ENCODE measurements around the gene CNGB1.
"Not testable (repeated sequence)": the region's sequence is repeated elsewhere in the genome, so short reads cannot be mapped to it uniquely, and the experiment has no call there.

Gene CNGB1

DNA sequence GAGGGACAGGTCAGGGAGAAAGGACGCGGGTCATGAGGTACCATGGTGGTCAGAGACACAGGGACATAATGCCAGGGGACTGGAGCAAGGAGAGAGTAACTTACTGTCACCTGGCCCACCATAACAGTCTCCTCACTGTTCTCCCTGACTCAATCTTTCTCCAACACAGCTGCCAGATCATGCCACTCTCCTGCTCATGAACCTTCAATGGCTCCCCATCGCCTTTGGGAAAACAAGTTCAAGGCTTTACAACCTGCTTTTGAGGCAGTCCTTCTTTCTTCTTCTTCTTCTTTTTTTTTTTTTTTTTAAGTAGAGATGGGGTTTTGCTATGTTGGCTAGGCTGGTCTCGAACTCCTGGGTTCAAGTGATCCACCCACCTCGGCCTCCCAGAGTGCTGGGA, 22.9 kb downstream of the CNGB1 start:
- Histone ChIP-seq H3K36me3 (ENCODE audit: control insufficient read depth in 5 of 5, insufficient read depth in 5 of 5, low read length in 5 of 5) (no peaks in the 10 kb centered on the region), H3K9me3 (ENCODE audit: control insufficient read depth in 5 of 5, low read length in 5 of 5) (peaks cover 0 to 3% (median 0%) of the 10 kb centered on the region in 5 donors), H3K27me3 (ENCODE audit: control insufficient read depth in 5 of 5, insufficient read depth in 4 of 5, low read length in 5 of 5) (peaks cover 5 to 12% (median 5%) of the 10 kb centered on the region in 5 donors), H3K4me1 (ENCODE audit: control insufficient read depth in 5 of 5, insufficient read depth in 5 of 5, low read length in 5 of 5) (peaks cover 0 to 10% (median 2%) of the 10 kb centered on the region in 5 donors), H3K9ac (ENCODE audit: low read length in 5 of 5) (no peak overlapping the region), H3K4me3 (ENCODE audit: low read depth in 1 of 5, low read length in 5 of 5) (no peak overlapping the region), H3K27ac (ENCODE audit: low read depth, low read length) (no peak overlapping the region)

- H3K9me3 ChIP-seq (ENCODE audit: control insufficient read depth in 5 of 5, low read length in 5 of 5), result peaks cover 0 to 3% (median 0%) of the 10 kb centered on the region in 5 donors
- no peak overlapping the region for H3K9ac ChIP-seq (ENCODE audit: low read length in 5 of 5)
- no peaks in the 10 kb centered on the region for H3K36me3 ChIP-seq (ENCODE audit: control insufficient read depth in 5 of 5, insufficient read depth in 5 of 5, low read length in 5 of 5)
- peaks cover 0 to 10% (median 2%) of the 10 kb centered on the region in 5 donors for H3K4me1 ChIP-seq (ENCODE audit: control insufficient read depth in 5 of 5, insufficient read depth in 5 of 5, low read length in 5 of 5)
- no peak overlapping the region for H3K4me3 ChIP-seq (ENCODE audit: low read depth in 1 of 5, low read length in 5 of 5)
- peaks cover 5 to 12% (median 5%) of the 10 kb centered on the region in 5 donors for H3K27me3 ChIP-seq (ENCODE audit: control insufficient read depth in 5 of 5, insufficient read depth in 4 of 5, low read length in 5 of 5)
- H3K27ac ChIP-seq (ENCODE audit: low read depth, low read length), result no peak overlapping the region
Measured at GRCh38 chr16:57947261-57947660, 23.7 kb downstream of the CNGB1 start.

DNA sequence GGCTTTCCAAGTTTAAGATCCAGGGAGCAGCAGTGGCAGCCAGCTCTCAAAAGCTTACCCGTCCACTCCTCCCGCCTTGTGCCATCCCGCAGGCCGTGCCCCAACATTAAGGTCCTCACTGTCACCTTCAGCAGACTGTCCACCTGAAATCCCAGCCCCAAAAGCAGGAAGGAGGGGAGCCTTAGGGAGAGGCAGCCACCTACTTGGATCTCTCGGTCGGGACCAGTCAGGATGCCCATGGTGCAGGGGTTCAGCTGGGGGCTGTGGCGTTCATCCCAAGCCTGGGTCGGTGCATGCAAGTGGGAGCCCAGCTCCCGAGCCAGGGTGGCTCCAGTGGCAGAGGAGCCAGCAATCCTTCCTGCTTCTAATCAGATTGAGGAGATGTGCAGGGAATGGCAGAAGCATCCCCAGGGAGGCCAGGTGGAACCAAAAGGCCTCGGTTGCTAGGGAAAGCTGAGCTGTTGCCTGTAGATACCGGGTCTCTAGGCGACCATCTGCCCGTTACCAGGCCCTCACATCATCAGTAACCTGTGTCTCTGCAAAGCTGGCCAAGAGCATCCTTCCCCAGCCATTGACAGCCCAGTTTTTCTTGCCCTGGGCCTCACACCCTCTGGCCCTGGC, 24.6 kb downstream of the CNGB1 start:
- peaks cover 4 to 6% (median 5%) of the 10 kb centered on the region in 5 donors for H3K27me3 ChIP-seq (ENCODE audit: control insufficient read depth in 5 of 5, insufficient read depth in 4 of 5, low read length in 5 of 5)
- H3K9ac ChIP-seq (ENCODE audit: low read length in 5 of 5), result no peak overlapping the region
- H3K4me3 ChIP-seq (ENCODE audit: low read depth in 1 of 5, low read length in 5 of 5), result no peak overlapping the region
- H3K9me3 ChIP-seq (ENCODE audit: control insufficient read depth in 5 of 5, low read length in 5 of 5), result peaks cover 0 to 3% (median 0%) of the 10 kb centered on the region in 5 donors
- H3K4me1 ChIP-seq (ENCODE audit: control insufficient read depth in 5 of 5, insufficient read depth in 5 of 5, low read length in 5 of 5), result peaks cover 0 to 14% (median 3%) of the 10 kb centered on the region in 5 donors
- no peaks in the 10 kb centered on the region for H3K36me3 ChIP-seq (ENCODE audit: control insufficient read depth in 5 of 5, insufficient read depth in 5 of 5, low read length in 5 of 5)
- no peak overlapping the region for H3K27ac ChIP-seq (ENCODE audit: low read depth, low read length)

GRCh38 chr16:57945740-57946138, 25.2 kb downstream of the CNGB1 start:
- Histone ChIP-seq H3K4me1 (ENCODE audit: control insufficient read depth in 5 of 5, insufficient read depth in 5 of 5, low read length in 5 of 5) (peaks cover 0 to 19% (median 6%) of the 10 kb centered on the region in 5 donors), H3K9ac (ENCODE audit: low read length in 5 of 5) (no peak overlapping the region), H3K4me3 (ENCODE audit: low read depth in 1 of 5, low read length in 5 of 5) (no peak overlapping the region), H3K27ac (ENCODE audit: low read depth, low read length) (no peak overlapping the region), H3K36me3 (ENCODE audit: control insufficient read depth in 5 of 5, insufficient read depth in 5 of 5, low read length in 5 of 5) (no peaks in the 10 kb centered on the region), H3K27me3 (ENCODE audit: control insufficient read depth in 5 of 5, insufficient read depth in 4 of 5, low read length in 5 of 5) (peaks cover 1 to 5% (median 5%) of the 10 kb centered on the region in 5 donors), H3K9me3 (ENCODE audit: control insufficient read depth in 5 of 5, low read length in 5 of 5) (peaks cover 0 to 3% (median 0%) of the 10 kb centered on the region in 5 donors)

DNA sequence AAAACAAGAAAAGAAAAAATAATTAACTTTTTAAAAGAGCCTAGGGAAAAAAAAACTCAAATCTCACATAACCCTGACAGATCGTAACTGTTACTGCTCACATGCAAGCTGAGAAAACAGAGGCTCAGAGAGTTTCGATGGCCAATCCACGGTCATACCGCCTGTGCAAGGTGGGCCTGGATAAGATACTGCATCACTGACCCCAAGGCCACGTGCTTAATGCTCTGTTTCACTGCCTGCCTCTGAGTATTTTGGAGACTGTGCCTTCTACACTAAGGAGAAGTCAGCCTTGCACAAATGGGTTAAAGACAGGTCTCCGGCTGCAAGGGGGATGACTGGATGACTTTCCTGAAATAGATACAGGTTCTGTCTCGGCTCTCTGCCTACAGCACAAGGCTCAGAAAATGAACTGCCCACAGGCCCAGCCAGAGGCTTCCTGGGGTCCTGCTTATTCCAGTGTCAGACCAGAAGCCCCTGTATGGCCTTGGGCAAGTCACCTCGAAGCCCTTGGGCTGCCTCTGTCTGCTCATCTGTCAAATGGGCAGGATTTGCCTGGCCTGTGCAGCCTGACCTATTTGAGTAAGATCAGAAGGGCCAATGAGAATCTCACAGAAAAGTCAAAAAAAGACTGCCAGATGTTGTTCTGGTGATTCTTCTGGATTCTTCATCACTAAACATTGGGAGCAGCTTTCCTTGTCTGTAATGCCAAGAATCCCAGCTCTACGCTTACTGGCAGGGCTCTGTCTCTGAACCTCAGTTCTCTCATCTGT, 25.8 kb downstream of the CNGB1 start:
- Histone ChIP-seq H3K9me3 (ENCODE audit: control insufficient read depth in 5 of 5, low read length in 5 of 5) (peaks cover 0 to 3% (median 0%) of the 10 kb centered on the region in 5 donors), H3K36me3 (ENCODE audit: control insufficient read depth in 5 of 5, insufficient read depth in 5 of 5, low read length in 5 of 5) (no peaks in the 10 kb centered on the region), H3K4me3 (ENCODE audit: low read depth in 1 of 5, low read length in 5 of 5) (no peak overlapping the region), H3K4me1 (ENCODE audit: control insufficient read depth in 5 of 5, insufficient read depth in 5 of 5, low read length in 5 of 5) (peaks cover 0 to 20% (median 6%) of the 10 kb centered on the region in 5 donors), H3K9ac (ENCODE audit: low read length in 5 of 5) (no peak overlapping the region), H3K27me3 (ENCODE audit: control insufficient read depth in 5 of 5, insufficient read depth in 4 of 5, low read length in 5 of 5) (peaks cover 0 to 4% (median 0%) of the 10 kb centered on the region in 5 donors), H3K27ac (ENCODE audit: low read depth, low read length) (no peak overlapping the region)

GRCh38 chr16:57943381-57943780, 27.5 kb downstream of the CNGB1 start:
- H3K9ac ChIP-seq (ENCODE audit: low read length in 5 of 5); H3K9me3 ChIP-seq (ENCODE audit: control insufficient read depth in 5 of 5, low read length in 5 of 5); H3K27ac ChIP-seq (ENCODE audit: low read depth, low read length); H3K4me3 ChIP-seq (ENCODE audit: low read depth in 1 of 5, low read length in 5 of 5); H3K36me3 ChIP-seq (ENCODE audit: control insufficient read depth in 5 of 5, insufficient read depth in 5 of 5, low read length in 5 of 5); H3K27me3 ChIP-seq (ENCODE audit: control insufficient read depth in 5 of 5, insufficient read depth in 4 of 5, low read length in 5 of 5): not testable (repeated sequence)
- peaks cover 0 to 34% (median 18%) of the 10 kb centered on the region in 5 donors for H3K4me1 ChIP-seq (ENCODE audit: control insufficient read depth in 5 of 5, insufficient read depth in 5 of 5, low read length in 5 of 5)

DNA sequence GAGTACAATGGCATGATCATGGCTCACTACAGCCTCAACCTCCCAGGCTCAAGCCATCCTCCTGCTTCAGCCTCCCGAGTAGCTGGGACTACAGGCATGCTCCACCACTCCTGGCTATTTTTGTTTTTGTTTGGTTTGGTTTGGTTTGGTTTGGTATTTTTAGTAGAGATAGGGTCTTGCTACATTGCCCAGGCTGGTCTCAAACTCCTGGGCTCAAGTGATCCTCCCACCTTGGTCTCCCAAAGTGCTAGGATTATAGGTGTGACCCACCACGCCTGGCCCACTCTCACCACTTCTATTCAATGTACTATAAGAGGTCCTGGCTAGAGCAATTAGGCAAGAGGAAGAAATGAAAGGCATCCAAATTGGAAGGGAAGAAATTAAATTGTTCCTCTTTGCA, 29.0 kb downstream of the CNGB1 start:
- H3K9ac ChIP-seq (ENCODE audit: low read length in 5 of 5); H3K36me3 ChIP-seq (ENCODE audit: control insufficient read depth in 5 of 5, insufficient read depth in 5 of 5, low read length in 5 of 5); H3K27ac ChIP-seq (ENCODE audit: low read depth, low read length): not testable (repeated sequence)

DNA sequence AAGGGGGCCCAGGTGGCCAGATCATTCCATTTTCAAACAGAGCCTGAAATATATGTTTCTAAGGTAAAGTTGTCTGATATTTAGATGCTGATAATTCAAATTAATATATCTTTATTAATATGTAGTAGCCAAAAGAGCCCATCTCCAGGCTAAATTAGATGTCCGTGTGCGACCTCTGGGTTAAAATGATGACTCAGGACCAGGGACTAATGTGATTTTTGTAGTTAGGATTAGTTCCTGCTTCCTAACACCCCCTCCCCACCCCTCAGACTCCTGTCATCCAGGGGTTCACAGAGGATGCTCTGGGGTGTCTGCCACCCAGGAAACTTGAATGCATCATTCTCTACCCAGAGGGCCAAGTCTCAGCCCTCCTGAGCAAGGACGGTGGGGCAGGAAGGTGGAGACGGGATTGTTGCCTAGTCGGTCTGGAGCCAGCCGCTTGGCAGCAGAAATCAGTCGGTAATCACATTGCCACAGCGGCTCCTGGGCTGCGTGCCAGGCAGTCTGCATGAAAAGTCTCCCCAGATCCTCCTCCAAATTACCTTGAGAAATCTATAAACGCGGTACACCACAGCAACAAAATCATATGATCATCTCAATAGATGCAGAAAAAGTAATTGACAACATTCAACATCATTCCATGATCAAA, 29.8 kb downstream of the CNGB1 start:
- H3K36me3 ChIP-seq (ENCODE audit: control insufficient read depth in 5 of 5, insufficient read depth in 5 of 5, low read length in 5 of 5), result no peaks in the 10 kb centered on the region
- H3K4me3 ChIP-seq (ENCODE audit: low read depth in 1 of 5, low read length in 5 of 5), result no peak overlapping the region
- no peak overlapping the region for H3K9ac ChIP-seq (ENCODE audit: low read length in 5 of 5)
- H3K27ac ChIP-seq (ENCODE audit: low read depth, low read length), result no peak overlapping the region
- H3K4me1 ChIP-seq (ENCODE audit: control insufficient read depth in 5 of 5, insufficient read depth in 5 of 5, low read length in 5 of 5), result peaks cover 0 to 34% (median 18%) of the 10 kb centered on the region in 5 donors
- no peaks in the 10 kb centered on the region for H3K27me3 ChIP-seq (ENCODE audit: control insufficient read depth in 5 of 5, insufficient read depth in 4 of 5, low read length in 5 of 5)
- H3K9me3 ChIP-seq (ENCODE audit: control insufficient read depth in 5 of 5, low read length in 5 of 5), result no peaks in the 10 kb centered on the region

More for the DNA sequence above, 29.0 kb downstream of the CNGB1 start:
- H3K4me3 ChIP-seq (ENCODE audit: low read depth in 1 of 5, low read length in 5 of 5); H3K27me3 ChIP-seq (ENCODE audit: control insufficient read depth in 5 of 5, insufficient read depth in 4 of 5, low read length in 5 of 5); H3K9me3 ChIP-seq (ENCODE audit: control insufficient read depth in 5 of 5, low read length in 5 of 5): not testable (repeated sequence)
- H3K4me1 ChIP-seq (ENCODE audit: control insufficient read depth in 5 of 5, insufficient read depth in 5 of 5, low read length in 5 of 5), result peaks cover 0 to 34% (median 18%) of the 10 kb centered on the region in 5 donors

- Histone ChIP-seq H3K27me3 (ENCODE audit: control insufficient read depth in 5 of 5, insufficient read depth in 4 of 5, low read length in 5 of 5) (no peaks in the 10 kb centered on the region), H3K36me3 (ENCODE audit: control insufficient read depth in 5 of 5, insufficient read depth in 5 of 5, low read length in 5 of 5) (no peaks in the 10 kb centered on the region), H3K9ac (ENCODE audit: low read length in 5 of 5) (no peak overlapping the region), H3K9me3 (ENCODE audit: control insufficient read depth in 5 of 5, low read length in 5 of 5) (no peaks in the 10 kb centered on the region), H3K4me3 (ENCODE audit: low read depth in 1 of 5, low read length in 5 of 5) (no peak overlapping the region), H3K4me1 (ENCODE audit: control insufficient read depth in 5 of 5, insufficient read depth in 5 of 5, low read length in 5 of 5) (peaks cover 0 to 29% (median 18%) of the 10 kb centered on the region in 5 donors), H3K27ac (ENCODE audit: low read depth, low read length) (no peak overlapping the region)
Measured at GRCh38 chr16:57940382-57940966, 30.5 kb downstream of the CNGB1 start.

Data from subcutaneous abdominal adipose tissue (tissue), 5 donors.